ENCODE measurements around the gene SNAP29.

Gene SNAP29

GRCh38 chr22:20844055-20845037 is 14.5 kb upstream of the SNAP29 start:
- no peak overlapping the region for H3K9ac ChIP-seq (ENCODE audit: low read length)
- H3K27ac ChIP-seq (ENCODE audit: low read depth, low read length, poor library complexity, severe bottlenecking): no peak overlapping the region
- no peaks in the 10 kb centered on the region for H3K27me3 ChIP-seq (ENCODE audit: insufficient read depth, low read length)
- no peaks in the 10 kb centered on the region for H4K20me1 ChIP-seq (ENCODE audit: insufficient read depth, low read length)
- H3K4me2 ChIP-seq (ENCODE audit: low read length): no peak overlapping the region
- H3F3A ChIP-seq (ENCODE audit: insufficient read depth, low read length): no peaks in the 10 kb centered on the region
- no peaks in the 10 kb centered on the region for H3K36me3 ChIP-seq (ENCODE audit: insufficient read depth, low read length)
- peaks cover 7% of the 10 kb centered on the region for H3K4me1 ChIP-seq (ENCODE audit: insufficient read depth, low read length, severe bottlenecking)
- H3K9me2 ChIP-seq (ENCODE audit: low read depth, low read length): no peaks in the 10 kb centered on the region
- no peak for TF ChIP-seq CTCF (IDR thresholded peaks at IDR 0.05; ENCODE audit: low read length)
- no peak for TF ChIP-seq EZH2 (IDR thresholded peaks at IDR 0.05; ENCODE audit: borderline replicate concordance, low read length)
- H3K4me3 ChIP-seq (ENCODE audit: low read depth, low read length, poor library complexity, severe bottlenecking): no peak overlapping the region
- H2AFZ ChIP-seq (ENCODE audit: low read length): no peak overlapping the region
- H3K79me2 ChIP-seq (ENCODE audit: insufficient read depth, low read length): peaks cover 72% of the 10 kb centered on the region
- no peaks in the 10 kb centered on the region for H3K9me3 ChIP-seq (ENCODE audit: low read length)

GRCh38 chr22:20847318-20847822 is 11.4 kb upstream of the SNAP29 start:
- H3K27ac ChIP-seq (ENCODE audit: low read depth, low read length, poor library complexity, severe bottlenecking): no peak overlapping the region
- no peaks in the 10 kb centered on the region for H3K9me3 ChIP-seq (ENCODE audit: low read length)
- H3K79me2 ChIP-seq (ENCODE audit: insufficient read depth, low read length): peaks cover 69% of the 10 kb centered on the region
- TF ChIP-seq CTCF (IDR thresholded peaks at IDR 0.05; ENCODE audit: low read length): no peak
- no peak for TF ChIP-seq EZH2 (IDR thresholded peaks at IDR 0.05; ENCODE audit: borderline replicate concordance, low read length)
- peaks cover 10% of the 10 kb centered on the region for H3K4me1 ChIP-seq (ENCODE audit: insufficient read depth, low read length, severe bottlenecking)
- no peaks in the 10 kb centered on the region for H3F3A ChIP-seq (ENCODE audit: insufficient read depth, low read length)
- no peaks in the 10 kb centered on the region for H3K36me3 ChIP-seq (ENCODE audit: insufficient read depth, low read length)
- H3K27me3 ChIP-seq (ENCODE audit: insufficient read depth, low read length): no peaks in the 10 kb centered on the region
- no peak overlapping the region for H3K9ac ChIP-seq (ENCODE audit: low read length)
- no peak overlapping the region for H2AFZ ChIP-seq (ENCODE audit: low read length)
- H3K4me3 ChIP-seq (ENCODE audit: low read depth, low read length, poor library complexity, severe bottlenecking): no peak overlapping the region
- no peaks in the 10 kb centered on the region for H4K20me1 ChIP-seq (ENCODE audit: insufficient read depth, low read length)
- no peak overlapping the region for H3K4me2 ChIP-seq (ENCODE audit: low read length)
- H3K9me2 ChIP-seq (ENCODE audit: low read depth, low read length): no peaks in the 10 kb centered on the region

GRCh38 chr22:20852076-20852475 is 6.7 kb upstream of the SNAP29 start:
- Histone ChIP-seq H3F3A (ENCODE audit: insufficient read depth, low read length) (no peaks in the 10 kb centered on the region), H3K27ac (ENCODE audit: low read depth, low read length, poor library complexity, severe bottlenecking) (no peak overlapping the region), H4K20me1 (ENCODE audit: insufficient read depth, low read length) (no peaks in the 10 kb centered on the region), H3K9me3 (ENCODE audit: low read length) (no peaks in the 10 kb centered on the region), H3K4me1 (ENCODE audit: insufficient read depth, low read length, severe bottlenecking) (peaks cover 20% of the 10 kb centered on the region), H3K36me3 (ENCODE audit: insufficient read depth, low read length) (no peaks in the 10 kb centered on the region), H3K27me3 (ENCODE audit: insufficient read depth, low read length) (no peaks in the 10 kb centered on the region), H3K4me3 (ENCODE audit: low read depth, low read length, poor library complexity, severe bottlenecking) (no peak overlapping the region), H3K79me2 (ENCODE audit: insufficient read depth, low read length) (peaks cover 82% of the 10 kb centered on the region), H3K9ac (ENCODE audit: low read length) (no peak overlapping the region), H3K9me2 (ENCODE audit: low read depth, low read length) (no peaks in the 10 kb centered on the region), H2AFZ (ENCODE audit: low read length) (no peak overlapping the region), H3K4me2 (ENCODE audit: low read length) (no peak overlapping the region)
- TF ChIP-seq EZH2 (IDR thresholded peaks at IDR 0.05; ENCODE audit: borderline replicate concordance, low read length): no peak
- TF ChIP-seq CTCF (IDR thresholded peaks at IDR 0.05; ENCODE audit: low read length): no peak

Data from OCI-LY1 (cell line).